Stimulated activated naive CD8-positive, alpha-beta T cell treated with anti-CD3 and anti-CD28 coated beads, Interleukin-15, amount 100 ng/mL, for 72 hours (primary cell): ENCODE results near the gene CLCA1.
"Not testable (repeated sequence)": the region's sequence is repeated elsewhere in the genome, so short reads cannot be mapped to it uniquely, and the experiment has no call there.

Experiments
- ATAC-seq: fragments of 150-1000 bp; cut with Tn5 transposase; 2 replicates; pipeline ENCODE4 v1.10.0; 2021; ENCODE audit warnings: mild to moderate bottlenecking, moderate library complexity
- DNase-seq, 2 donors: peaks; one replicate each; pipeline ENCODE4 v3.0.0; 2021 to 2022
- H3K27ac Mint-ChIP-seq, 2 donors: one replicate each; pipeline ENCODE4 v1.8.0; 2022; ENCODE audit warnings: mild to moderate bottlenecking in 2 of 2, mixed read lengths in 2 of 2, moderate library complexity in 2 of 2
- H3K27me3 Mint-ChIP-seq: one replicate; pipeline ENCODE4 v1.8.0; 2022; ENCODE audit warnings: mixed read lengths
- H3K4me1 Mint-ChIP-seq: one replicate; pipeline ENCODE4 v1.8.0; 2022; ENCODE audit warnings: mild to moderate bottlenecking, mixed read lengths
- H3K4me3 Mint-ChIP-seq, 2 donors: one replicate each; pipeline ENCODE4 v1.8.0; 2022; ENCODE audit warnings: mild to moderate bottlenecking in 2 of 2, mixed read lengths in 2 of 2, moderate library complexity in 1 of 2
- H3K9me3 Mint-ChIP-seq, 2 donors: one replicate each; pipeline ENCODE4 v1.8.0; 2022; ENCODE audit warnings: mixed read lengths in 2 of 2

The CLCA1 gene

DNA sequence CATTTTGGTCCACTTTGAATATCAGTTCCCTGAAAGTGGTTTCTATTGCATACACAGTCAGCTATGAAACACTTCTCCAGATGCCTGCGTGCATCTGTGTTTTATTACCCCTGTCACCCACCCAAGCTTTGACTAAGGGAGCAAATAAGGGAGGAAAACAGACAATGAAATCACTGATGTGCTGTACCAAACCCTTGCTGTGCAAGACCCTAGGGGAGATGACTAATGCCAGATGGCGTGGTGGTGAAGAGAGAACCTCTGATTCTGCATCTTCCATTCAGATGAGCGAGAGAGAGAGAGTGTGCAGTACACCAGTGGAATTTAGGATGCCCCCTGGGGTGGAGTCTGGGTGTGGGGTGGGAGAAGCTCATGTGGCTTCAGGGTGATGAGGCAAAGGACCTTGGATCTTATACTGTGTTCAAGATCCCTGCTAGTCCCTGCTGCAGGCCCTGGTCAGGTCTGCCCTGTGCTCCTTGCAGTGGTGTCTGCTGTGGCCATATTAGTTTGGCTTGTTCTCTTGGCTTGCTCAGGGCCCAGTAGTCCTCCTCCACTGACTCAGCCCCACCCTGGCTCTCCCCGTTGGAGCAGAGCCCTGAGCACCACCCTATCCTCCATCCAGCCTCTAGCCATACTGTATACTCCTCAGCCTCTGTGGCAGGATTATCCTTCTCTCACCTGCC, 18.5 kb downstream of the CLCA1 start:
- peak; percentile 43 for ATAC-seq
- H3K27ac Mint-ChIP-seq, result no peak overlapping the region
- no peaks in the 10 kb centered on the region for H3K27me3 Mint-ChIP-seq
- no peak overlapping the region for H3K4me3 Mint-ChIP-seq
- H3K9me3 Mint-ChIP-seq, result no peaks in the 10 kb centered on the region
- DNase-seq, result no peak
- H3K4me1 Mint-ChIP-seq, result no peaks in the 10 kb centered on the region

DNA sequence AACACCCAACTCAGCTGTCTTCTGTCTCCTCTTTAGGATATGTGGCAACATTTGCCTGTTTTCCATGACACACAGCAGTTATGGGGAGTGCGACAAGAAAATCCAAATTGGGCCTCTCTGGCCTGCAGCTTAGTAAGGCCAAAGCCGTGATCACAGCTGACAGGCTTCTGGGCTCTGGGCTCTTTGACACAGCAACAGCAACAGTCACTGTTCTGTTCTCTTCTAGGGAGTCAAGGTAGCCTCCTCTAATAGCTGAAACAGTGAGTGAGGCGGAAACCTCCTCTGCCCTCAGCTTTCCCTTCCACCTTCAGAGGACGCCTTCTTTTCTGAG, 19.0 kb downstream of the CLCA1 start:
- DNase-seq, result no peak
- Mint-ChIP-seq H3K4me3 (no peak overlapping the region), H3K27ac (no peak overlapping the region), H3K4me1 (no peaks in the 10 kb centered on the region), H3K9me3 (no peaks in the 10 kb centered on the region), H3K27me3 (no peaks in the 10 kb centered on the region)
- ATAC-seq, result peak; percentile 26

DNA sequence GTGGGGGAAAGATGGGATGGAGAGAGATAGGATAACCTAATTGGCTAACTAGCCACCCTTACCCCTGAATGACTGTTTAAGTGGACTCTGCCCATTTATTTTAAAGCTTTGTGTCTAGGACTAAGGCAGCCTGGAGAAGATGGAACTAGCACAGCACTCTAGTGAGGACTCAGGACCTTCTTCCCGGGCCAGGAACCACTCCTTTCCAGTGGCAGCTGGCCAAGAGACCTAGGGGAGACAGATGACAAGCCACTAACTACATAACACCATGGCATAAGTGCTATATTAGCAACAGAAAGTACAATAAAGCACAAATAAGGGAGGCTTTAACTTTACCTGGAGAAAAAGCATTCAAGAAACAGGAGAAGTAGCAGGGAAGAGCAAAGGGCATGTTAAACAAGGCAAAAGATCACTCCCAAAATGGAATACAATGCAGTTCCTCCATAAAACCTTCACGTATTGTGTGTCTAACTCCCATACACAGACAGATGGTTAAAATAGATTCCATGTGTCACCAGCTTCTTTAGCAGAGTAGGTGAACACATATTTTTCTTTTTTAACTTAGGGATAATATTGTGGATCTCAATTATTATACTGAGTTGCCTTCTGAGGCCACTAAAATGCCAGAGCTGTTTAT, 20.6 kb downstream of the CLCA1 start:
- ATAC-seq (no peak), DNase-seq (no peak)
- H3K27me3 Mint-ChIP-seq, result no peaks in the 10 kb centered on the region
- H3K4me3 Mint-ChIP-seq, result no peak overlapping the region
- no peaks in the 10 kb centered on the region for H3K9me3 Mint-ChIP-seq
- no peak overlapping the region for H3K27ac Mint-ChIP-seq
- no peaks in the 10 kb centered on the region for H3K4me1 Mint-ChIP-seq

DNA sequence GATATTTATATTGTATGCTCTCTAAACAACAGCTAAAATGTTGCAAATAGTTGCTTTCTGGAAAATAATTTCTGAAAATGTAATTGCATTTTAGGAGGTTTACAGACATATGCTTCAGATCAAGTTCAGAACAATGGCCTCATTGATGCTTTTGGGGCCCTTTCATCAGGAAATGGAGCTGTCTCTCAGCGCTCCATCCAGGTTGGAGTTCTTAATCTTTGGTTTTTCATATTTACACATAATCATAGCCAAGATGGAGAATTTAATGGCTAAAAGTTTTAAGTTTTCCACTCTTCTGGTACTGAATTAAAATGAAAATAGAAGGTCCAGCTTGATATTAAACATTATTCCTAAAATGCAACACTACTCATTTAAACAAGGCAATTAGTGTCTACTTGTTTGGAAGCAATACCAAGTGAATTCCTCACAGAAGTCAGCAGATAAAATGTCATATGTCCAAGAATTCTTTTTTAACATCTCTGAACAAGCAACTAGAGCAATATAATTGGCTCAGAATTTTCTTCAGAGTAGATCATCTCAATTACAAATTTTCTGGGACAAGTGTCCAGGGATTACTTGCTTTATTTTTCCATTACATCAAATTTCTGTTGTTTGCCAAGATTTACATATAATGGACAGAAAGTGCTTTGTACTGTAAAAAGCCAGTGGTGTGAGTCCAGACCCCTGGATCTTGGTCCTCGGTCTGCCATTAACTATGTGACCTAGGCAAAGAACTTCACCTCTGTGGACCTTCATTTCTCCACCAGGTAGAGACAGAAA, 22.6 kb downstream of the CLCA1 start:
- Mint-ChIP-seq H3K27me3 (no peaks in the 10 kb centered on the region), H3K27ac (no peak overlapping the region), H3K4me3 (no peak overlapping the region), H3K4me1 (no peaks in the 10 kb centered on the region), H3K9me3 (no peaks in the 10 kb centered on the region)
- ATAC-seq (no peak), DNase-seq (no peak)

DNA sequence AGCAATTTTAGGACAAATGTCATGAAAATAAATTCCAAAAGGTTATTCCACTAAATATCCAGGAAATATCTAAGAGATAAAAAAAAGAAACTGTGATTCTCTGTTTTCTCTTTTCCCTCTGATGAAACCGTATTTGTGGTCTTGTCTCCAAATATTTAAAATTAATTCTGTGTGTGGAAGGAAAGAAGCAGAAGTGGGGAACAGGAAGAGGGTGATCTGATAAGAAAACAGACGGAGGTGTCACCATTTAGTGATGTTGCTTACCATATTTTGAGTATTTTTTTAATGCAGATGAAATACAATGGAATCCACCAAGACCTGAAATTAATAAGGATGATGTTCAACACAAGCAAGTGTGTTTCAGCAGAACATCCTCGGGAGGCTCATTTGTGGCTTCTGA, 29.6 kb downstream of the CLCA1 start:
- Mint-ChIP-seq H3K4me3 (no peak overlapping the region), H3K4me1 (peaks cover 8% of the 10 kb centered on the region), H3K27me3 (peaks cover 7% of the 10 kb centered on the region), H3K9me3 (no peaks in the 10 kb centered on the region), H3K27ac (no peak overlapping the region)
- ATAC-seq (no peak), DNase-seq (no peak)

DNA sequence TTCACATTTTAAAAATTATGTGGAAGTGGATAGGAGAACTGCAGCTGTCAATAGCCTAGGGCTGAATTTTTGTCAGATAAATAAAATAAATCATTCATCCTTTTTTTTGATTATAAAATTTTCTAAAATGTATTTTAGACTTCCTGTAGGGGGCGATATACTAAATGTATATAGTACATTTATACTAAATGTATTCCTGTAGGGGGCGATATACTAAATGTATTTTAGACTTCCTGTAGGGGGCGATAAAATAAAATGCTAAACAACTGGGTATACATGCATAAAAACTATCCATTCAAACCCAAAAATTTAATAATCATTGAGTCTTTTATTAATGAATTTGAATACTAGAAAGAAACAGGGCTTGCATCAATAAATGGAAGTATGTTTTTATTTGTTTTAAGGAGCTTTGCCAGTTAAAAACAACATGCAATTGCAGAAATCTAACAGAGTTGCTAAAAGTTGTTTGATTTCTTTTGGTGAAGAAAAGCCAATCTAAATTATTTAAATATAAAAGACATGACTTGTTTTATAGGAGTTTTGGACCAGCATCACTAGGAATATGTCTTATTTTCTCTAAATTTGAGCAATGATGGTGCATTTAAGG, 31.4 kb downstream of the CLCA1 start:
- Mint-ChIP-seq H3K4me1 (peaks cover 10% of the 10 kb centered on the region), H3K27me3 (peaks cover 13% of the 10 kb centered on the region), H3K9me3 (no peaks in the 10 kb centered on the region), H3K27ac (no peak overlapping the region), H3K4me3 (no peak overlapping the region)
- DNase-seq (no peak), ATAC-seq (no peak)

DNA sequence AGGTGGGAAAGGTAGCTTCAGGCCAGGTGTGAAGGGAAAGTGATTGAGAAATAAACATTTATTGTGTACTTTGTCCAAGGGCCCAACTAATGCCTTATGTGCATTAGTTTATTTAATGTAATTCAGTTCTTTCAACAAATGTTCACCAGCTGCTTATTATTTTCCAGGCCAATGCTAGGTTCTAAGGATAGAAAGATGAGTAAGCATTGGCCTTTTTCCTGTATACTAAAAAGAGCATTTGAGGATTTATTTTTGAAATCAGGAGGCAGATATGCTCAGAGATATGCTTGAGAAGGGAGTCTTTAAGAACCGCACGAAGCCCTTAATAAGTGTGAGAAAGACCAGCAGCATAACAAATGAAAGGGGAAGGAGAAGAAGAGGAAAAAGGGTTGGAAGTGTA, 32.0 kb downstream of the CLCA1 start:
- Mint-ChIP-seq H3K4me1 (peaks cover 10% of the 10 kb centered on the region), H3K27ac (no peak overlapping the region), H3K9me3 (no peaks in the 10 kb centered on the region), H3K4me3 (no peak overlapping the region), H3K27me3 (peaks cover 13% of the 10 kb centered on the region)
- no peak for ATAC-seq
- no peak for DNase-seq

DNA sequence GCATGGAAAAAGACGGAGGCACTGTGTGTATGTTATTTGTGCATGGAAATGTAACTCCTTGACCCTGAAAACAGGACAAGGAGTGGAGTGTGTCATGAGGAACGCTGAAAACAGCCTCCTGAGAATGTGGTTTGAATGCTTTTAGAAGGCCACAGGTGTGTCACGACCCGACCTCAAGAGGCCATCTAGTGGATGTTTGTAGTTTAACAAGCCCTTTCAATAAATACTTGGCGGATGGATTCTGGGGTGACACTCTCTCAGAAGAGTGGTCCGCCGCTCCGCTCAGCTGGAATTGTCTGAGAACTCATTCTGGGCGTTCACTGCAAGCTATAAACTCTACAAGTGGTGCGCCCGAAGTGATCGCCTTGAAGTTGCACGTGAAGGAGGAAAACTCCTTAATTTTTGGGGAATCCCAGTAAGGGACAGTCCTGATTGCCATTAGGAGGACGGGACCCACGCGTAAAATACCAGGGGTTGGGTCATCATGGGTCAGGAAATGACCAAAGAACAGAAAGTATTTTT, 33.5 kb downstream of the CLCA1 start:
- ATAC-seq, result peak; percentile 78
- Mint-ChIP-seq H3K4me1 (peaks cover 10% of the 10 kb centered on the region), H3K27me3 (peaks cover 13% of the 10 kb centered on the region), H3K27ac (peak overlapping the region in 1 of 2 donors; percentile 76), H3K4me3 (peak overlapping the region; percentile 76 to 89)
- H3K9me3 Mint-ChIP-seq, result not testable (repeated sequence)
- DNase-seq, result peak; percentile 24 to 47

DNA sequence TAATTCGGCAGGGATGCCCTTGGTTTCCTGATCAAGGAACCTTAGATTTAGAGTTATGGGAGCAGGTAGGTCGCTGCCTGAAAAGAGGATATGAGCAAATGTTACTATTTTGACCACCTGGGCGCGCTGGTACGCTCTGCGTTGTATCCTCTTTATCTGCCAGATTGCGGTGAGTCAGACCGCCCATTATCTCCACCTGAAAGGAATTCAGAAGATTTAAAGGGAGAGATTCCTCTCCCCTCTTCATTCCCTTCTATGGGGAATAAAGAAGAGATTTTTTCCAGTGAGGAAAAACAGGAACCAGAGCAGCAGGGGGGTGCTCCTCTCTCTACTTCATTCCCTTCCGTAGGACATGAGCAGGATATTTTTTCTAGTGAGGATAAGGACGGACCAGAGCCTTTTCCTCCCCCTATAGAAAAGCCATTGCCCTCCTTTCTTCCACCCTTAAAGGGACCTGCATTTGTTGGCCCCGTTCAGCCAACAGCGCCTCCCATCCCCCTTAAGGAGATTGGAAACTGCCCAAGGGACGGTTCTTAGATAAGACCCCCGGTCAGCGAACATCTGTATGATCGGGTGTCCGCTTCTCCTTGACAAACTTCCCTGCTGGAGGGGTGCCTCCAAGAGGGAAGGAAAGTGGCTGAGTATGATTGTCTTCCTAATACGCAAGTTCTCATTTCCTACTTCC, 34.1 kb downstream of the CLCA1 start:
- Mint-ChIP-seq H3K4me3 (peak overlapping the region; percentile 76 to 89), H3K9me3 (no peaks in the 10 kb centered on the region), H3K27ac (no peak overlapping the region), H3K4me1 (peaks cover 10% of the 10 kb centered on the region), H3K27me3 (peaks cover 13% of the 10 kb centered on the region)
- DNase-seq, result no peak
- peak; percentile 55 for ATAC-seq

DNA sequence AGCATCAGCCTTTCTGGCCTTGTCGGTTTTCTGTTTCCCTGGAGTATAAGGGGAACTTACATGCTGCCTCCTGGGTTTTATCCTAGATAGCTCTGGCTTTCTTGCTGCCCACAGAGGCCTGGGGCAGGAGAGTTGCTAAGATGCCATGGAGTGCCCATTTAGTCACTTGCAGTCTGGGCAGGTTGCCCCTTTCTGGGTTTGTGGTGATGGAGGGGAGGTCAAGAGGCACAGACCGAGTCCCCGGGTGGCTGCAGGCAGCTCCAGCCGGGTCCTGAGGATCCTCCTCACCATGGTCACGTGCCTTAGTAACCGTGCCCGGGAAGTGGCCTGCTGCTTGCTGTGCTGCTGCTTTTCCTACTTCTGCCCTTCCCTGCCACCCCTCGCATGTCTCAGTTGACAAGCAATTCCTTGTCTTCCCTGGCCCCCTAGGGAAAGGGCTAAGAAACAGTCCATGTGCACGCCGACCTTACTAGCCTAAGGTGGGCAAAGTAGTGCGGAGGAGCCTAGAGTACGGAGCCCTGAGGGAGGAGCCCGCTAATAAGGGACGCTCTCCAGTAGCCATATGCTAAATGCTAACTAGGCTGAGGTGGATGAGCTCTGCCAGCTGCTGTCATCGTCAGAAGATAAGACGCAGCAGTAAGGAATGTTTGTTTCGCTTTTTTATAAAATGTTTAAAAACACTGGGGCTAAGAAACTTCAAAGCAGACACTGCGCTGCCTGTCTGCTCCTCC, 34.8 kb downstream of the CLCA1 start:
- DNase-seq (no peak), ATAC-seq (no peak)
- H3K4me1 Mint-ChIP-seq, result peaks cover 10% of the 10 kb centered on the region
- no peaks in the 10 kb centered on the region for H3K9me3 Mint-ChIP-seq
- H3K4me3 Mint-ChIP-seq, result peak overlapping the region; percentile 9 to 89
- H3K27ac Mint-ChIP-seq, result no peak overlapping the region
- H3K27me3 Mint-ChIP-seq, result peaks cover 13% of the 10 kb centered on the region

DNA sequence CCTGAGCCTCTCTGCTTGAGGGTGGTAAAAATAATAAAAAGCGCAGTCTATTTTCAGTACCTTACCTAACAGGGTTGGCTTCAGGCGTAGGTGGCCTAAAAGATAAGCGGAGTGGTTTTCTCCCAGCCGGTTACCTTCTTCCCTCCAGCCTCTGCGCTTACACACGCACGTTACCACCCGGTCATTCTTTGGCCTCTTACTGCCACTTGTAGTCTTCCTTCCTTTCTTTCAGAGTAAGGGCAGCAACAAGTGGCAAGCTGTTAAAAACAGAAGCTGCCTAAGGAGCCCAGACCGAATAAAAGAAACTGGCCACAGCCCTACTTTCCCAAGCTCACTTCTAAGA, 35.4 kb downstream of the CLCA1 start:
- Mint-ChIP-seq H3K9me3 (no peaks in the 10 kb centered on the region), H3K27ac (no peak overlapping the region), H3K4me1 (peaks cover 10% of the 10 kb centered on the region), H3K27me3 (peaks cover 13% of the 10 kb centered on the region), H3K4me3 (no peak overlapping the region)
- ATAC-seq, result no peak
- no peak for DNase-seq

DNA sequence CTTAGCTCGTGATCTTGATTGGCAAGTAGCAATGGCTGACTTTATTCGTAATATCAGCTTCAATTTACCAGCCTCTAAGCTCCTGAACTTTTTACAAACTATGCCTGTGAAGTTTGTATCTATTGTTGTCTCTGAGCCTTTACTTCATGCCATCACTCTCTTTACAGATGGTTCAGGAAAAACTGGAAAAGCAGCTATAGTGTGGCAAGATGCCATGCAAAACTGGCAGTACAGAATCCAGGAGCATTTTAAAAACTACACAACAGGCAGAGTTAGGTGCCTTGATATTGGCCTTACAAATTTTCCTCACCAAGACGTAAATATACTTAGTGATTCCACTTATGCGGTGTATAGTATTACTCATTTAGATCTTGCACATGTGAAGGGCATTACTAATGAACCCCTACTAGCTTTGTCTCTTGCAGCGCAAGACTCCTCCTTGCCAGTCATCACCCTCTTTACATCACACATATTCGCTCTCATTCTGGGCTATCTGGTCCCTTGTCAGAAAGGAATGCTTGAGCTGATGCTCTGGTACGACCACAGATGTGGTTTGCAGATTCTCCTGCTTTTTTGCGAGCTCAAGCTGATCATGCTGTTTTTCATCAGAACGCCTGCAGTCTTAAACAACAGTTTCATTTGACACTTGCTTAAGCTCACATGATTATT, 36.3 kb downstream of the CLCA1 start:
- no peak for DNase-seq
- Mint-ChIP-seq H3K27me3 (peaks cover 13% of the 10 kb centered on the region), H3K27ac (no peak overlapping the region), H3K4me3 (no peak overlapping the region), H3K4me1 (peaks cover 10% of the 10 kb centered on the region), H3K9me3 (no peaks in the 10 kb centered on the region)
- no peak for ATAC-seq

DNA sequence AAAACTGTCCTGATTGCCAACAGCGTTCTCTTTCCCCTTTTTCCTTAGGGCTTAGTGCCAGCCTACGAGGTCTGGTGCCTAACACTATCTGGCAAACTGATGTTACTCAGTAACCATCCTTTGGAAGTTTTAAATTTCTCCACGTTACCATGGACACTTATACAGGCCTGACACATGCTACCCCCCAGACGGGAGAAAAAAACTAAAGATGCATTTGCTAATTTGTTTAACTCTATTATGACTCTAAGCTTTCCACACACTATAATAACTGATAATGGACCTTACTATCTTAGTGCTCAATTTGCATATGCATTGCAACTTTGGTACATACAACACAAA, 36.8 kb downstream of the CLCA1 start:
- no peak overlapping the region for H3K4me3 Mint-ChIP-seq
- DNase-seq, result no peak
- no peaks in the 10 kb centered on the region for H3K9me3 Mint-ChIP-seq
- H3K4me1 Mint-ChIP-seq, result peaks cover 10% of the 10 kb centered on the region
- H3K27me3 Mint-ChIP-seq, result peaks cover 13% of the 10 kb centered on the region
- no peak overlapping the region for H3K27ac Mint-ChIP-seq
- ATAC-seq, result no peak

DNA sequence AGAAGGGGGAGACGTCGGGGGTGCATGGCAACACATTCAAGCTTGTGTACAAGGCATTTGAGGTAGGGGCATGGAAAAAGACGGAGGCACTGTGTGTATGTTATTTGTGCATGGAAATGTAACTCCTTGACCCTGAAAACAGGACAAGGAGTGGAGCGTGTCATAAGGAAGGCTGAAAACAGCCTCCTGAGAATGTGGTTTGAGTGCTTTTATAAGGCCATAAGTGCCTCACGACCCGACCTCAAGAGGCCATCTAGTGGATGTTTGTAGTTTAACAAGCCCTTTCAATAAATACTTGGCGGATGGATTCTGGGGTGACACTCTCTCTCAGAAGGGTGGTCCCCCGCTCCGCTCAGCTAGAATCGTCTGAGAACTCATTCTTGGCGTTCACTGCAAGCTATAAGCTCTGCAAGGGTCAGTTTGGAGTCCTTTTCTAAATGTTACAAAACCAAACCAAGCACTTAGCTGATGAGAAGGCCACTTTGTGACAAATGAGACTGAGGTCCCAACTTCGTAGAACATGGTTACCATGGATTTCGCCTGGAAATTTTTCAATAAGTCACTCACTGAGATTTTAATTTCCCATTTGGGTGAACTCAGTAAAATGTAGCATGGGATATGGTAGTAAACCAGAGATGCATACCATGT, 39.3 kb downstream of the CLCA1 start:
- DNase-seq, result no peak
- H3K4me3 Mint-ChIP-seq, result no peak overlapping the region
- no peak overlapping the region for H3K27ac Mint-ChIP-seq
- peaks cover 8% of the 10 kb centered on the region for H3K27me3 Mint-ChIP-seq
- peaks cover 5% of the 10 kb centered on the region for H3K4me1 Mint-ChIP-seq
- ATAC-seq, result no peak
- H3K9me3 Mint-ChIP-seq, result no peaks in the 10 kb centered on the region
